ENCODE measurements around the gene CCDC32.
A peak's percentile ranks its signal among the peaks of the same experiment; 100 is the strongest.
"Not testable (repeated sequence)": the region's sequence is repeated elsewhere in the genome, so short reads cannot be mapped to it uniquely, and the experiment has no call there.

Gene CCDC32

GRCh38 chr15:40564591-40565332 is at the start of gene CCDC32:
TSS of gene CCDC32 (minus strand) at chr15:40565042. CDS start at chr15:40563015, 2,027 bp downstream.
- H3K4me3 ChIP-seq = peak within 1 kb of the TSS; percentile 57 to 94 (median 78)
- H3K27ac ChIP-seq = peak within 1 kb of the TSS; percentile 69 to 96 (median 87)

GRCh38 chr15:40613080-40613479 is 48.2 kb upstream of the CCDC32 start:
- Histone ChIP-seq H3K27ac (no peak overlapping the region), H3K4me3 (no peak overlapping the region)

GRCh38 chr15:40603935-40604334 is 39.1 kb upstream of the CCDC32 start:
- no peak overlapping the region for H3K4me3 ChIP-seq
- no peak overlapping the region for H3K27ac ChIP-seq

- Histone ChIP-seq H3K27ac (no peak overlapping the region), H3K4me3 (no peak overlapping the region)
These were observed 36.1 kb upstream of the CCDC32 start for GRCh38 chr15:40600956-40601355.

- Histone ChIP-seq H3K27ac (no peak overlapping the region), H3K4me3 (no peak overlapping the region)
These were observed 33.8 kb upstream of the CCDC32 start for GRCh38 chr15:40598672-40599071.

- no peak overlapping the region for H3K4me3 ChIP-seq
- H3K27ac ChIP-seq = no peak overlapping the region
These were observed 33.3 kb upstream of the CCDC32 start for GRCh38 chr15:40598126-40598525.

GRCh38 chr15:40597024-40597423 is 32.2 kb upstream of the CCDC32 start:
- Histone ChIP-seq H3K27ac (no peak overlapping the region), H3K4me3 (no peak overlapping the region)

GRCh38 chr15:40595773-40596172 is 30.9 kb upstream of the CCDC32 start:
- no peak overlapping the region for H3K4me3 ChIP-seq
- no peak overlapping the region for H3K27ac ChIP-seq

- Histone ChIP-seq H3K27ac (no peak overlapping the region), H3K4me3 (peak overlapping the region in 6 of 7 experiments; percentile 54 to 88 (median 72))
These were observed 30.4 kb upstream of the CCDC32 start for GRCh38 chr15:40595219-40595618.

- peak overlapping the region; percentile 54 to 88 (median 69) for H3K4me3 ChIP-seq
- peak overlapping the region in 18 of 21 experiments; percentile 78 to 98 (median 92) for H3K27ac ChIP-seq
These were observed 29.6 kb upstream of the CCDC32 start for GRCh38 chr15:40594429-40594836.

- Histone ChIP-seq H3K27ac (peak within 1 kb of the TSS in 20 of 21 experiments; percentile 78 to 98 (median 92)), H3K4me3 (peak within 1 kb of the TSS; percentile 54 to 88 (median 69))
These were observed 29.0 kb upstream of the CCDC32 start, which contains the start of gene KNL1 for GRCh38 chr15:40593588-40594428. TSS of gene KNL1 (plus strand) at chr15:40594249. CDS start at chr15:40602932, 8,683 bp downstream.

- Histone ChIP-seq H3K27ac (peak overlapping the region in 7 of 21 experiments; percentile 46 to 98 (median 92)), H3K4me3 (no peak overlapping the region)
These were observed 28.3 kb upstream of the CCDC32 start for GRCh38 chr15:40593165-40593564.

GRCh38 chr15:40591389-40591788 is 26.5 kb upstream of the CCDC32 start:
- H3K27ac ChIP-seq = no peak overlapping the region
- no peak overlapping the region for H3K4me3 ChIP-seq

- Histone ChIP-seq H3K4me3 (peak overlapping the region in 1 of 7 experiments; percentile 43), H3K27ac (no peak overlapping the region)
These were observed 25.8 kb upstream of the CCDC32 start for GRCh38 chr15:40590667-40591050.

- no peak overlapping the region for H3K27ac ChIP-seq
- no peak overlapping the region for H3K4me3 ChIP-seq
These were observed 19.3 kb upstream of the CCDC32 start for GRCh38 chr15:40584191-40584590.

- peak overlapping the region in 1 of 21 experiments; percentile 7 for H3K27ac ChIP-seq
- peak overlapping the region; percentile 5 to 31 (median 16) for H3K4me3 ChIP-seq
These were observed 17.9 kb upstream of the CCDC32 start for GRCh38 chr15:40582726-40583246.

GRCh38 chr15:40581796-40582195 is 17.0 kb upstream of the CCDC32 start:
- H3K27ac ChIP-seq, H3K4me3 ChIP-seq: not testable (repeated sequence)

- Histone ChIP-seq H3K27ac (no peak overlapping the region), H3K4me3 (no peak overlapping the region)
These were observed 14.1 kb upstream of the CCDC32 start for GRCh38 chr15:40578892-40579291.

- H3K27ac ChIP-seq, H3K4me3 ChIP-seq: not testable (repeated sequence)
These were observed 12.1 kb upstream of the CCDC32 start for GRCh38 chr15:40576914-40577313.

- H3K4me3 ChIP-seq = no peak overlapping the region
- no peak overlapping the region for H3K27ac ChIP-seq
These were observed 10.3 kb upstream of the CCDC32 start for GRCh38 chr15:40575113-40575512.
